Erythroblast (primary cell): Measurements from ENCODE around the gene ARHGEF7.

Experiments
- DNase-seq, 2 experiments: peaks; one replicate each; lab custom pipeline; 2025; lab: John Stamatoyannopoulos, UW
- GATA1 ChIP-seq: IDR thresholded peaks from 2 replicates; pipeline ENCODE4 v1.6.1; 2011; ENCODE audit warnings: low read depth, mild to moderate bottlenecking, control low read depth, low read length, moderate library complexity
- POLR2A ChIP-seq: IDR thresholded peaks from 2 replicates; pipeline ENCODE4 v1.6.1; 2011; ENCODE audit warnings: mild to moderate bottlenecking, low read length

ARHGEF7 gene

DNA sequence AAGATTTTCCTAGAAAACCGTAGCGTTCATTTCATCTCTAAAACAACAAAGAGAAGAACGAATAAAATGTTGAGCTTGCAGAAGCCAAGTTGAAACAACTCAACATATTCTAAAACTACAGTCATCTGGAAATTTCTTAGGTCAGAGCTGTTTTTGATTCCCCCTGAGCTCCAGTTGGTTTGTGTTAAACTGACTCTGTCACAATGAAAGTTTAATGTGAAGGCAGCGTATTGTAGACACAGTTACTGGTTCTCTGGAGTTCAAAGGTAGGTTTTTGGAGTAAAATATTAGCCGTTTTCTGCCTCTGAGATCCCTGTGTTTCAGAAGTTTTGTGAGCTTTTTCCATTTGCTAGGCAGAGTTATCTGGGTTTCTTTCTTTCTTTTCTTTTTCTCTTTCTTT lies 2.2 kb downstream of the ARHGEF7 start:
- TF ChIP-seq GATA1 (no peak), POLR2A (no peak)
- no peak for DNase-seq

DNA sequence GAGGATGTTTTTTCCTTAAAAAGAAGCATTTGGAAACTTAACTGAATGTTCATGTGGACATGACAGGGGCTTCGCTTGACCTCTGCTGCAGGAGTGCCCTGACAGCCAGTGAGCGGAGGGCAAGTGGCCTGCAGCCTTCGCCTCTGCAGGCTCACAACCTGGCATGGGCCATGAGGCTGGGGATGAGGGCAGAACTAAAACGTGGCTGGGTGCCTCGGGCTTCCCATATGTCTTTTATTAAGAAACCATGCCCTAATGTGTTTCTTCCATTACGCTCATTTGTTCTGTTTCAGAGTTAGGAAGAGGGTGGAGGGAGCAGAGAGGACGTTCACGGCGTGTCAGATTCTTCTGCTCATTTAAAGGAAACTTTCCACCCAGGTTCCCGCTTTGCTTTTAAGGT lies 2.9 kb downstream of the ARHGEF7 start:
- DNase-seq = no peak
- TF ChIP-seq GATA1 = no peak
- no peak for TF ChIP-seq POLR2A

DNA sequence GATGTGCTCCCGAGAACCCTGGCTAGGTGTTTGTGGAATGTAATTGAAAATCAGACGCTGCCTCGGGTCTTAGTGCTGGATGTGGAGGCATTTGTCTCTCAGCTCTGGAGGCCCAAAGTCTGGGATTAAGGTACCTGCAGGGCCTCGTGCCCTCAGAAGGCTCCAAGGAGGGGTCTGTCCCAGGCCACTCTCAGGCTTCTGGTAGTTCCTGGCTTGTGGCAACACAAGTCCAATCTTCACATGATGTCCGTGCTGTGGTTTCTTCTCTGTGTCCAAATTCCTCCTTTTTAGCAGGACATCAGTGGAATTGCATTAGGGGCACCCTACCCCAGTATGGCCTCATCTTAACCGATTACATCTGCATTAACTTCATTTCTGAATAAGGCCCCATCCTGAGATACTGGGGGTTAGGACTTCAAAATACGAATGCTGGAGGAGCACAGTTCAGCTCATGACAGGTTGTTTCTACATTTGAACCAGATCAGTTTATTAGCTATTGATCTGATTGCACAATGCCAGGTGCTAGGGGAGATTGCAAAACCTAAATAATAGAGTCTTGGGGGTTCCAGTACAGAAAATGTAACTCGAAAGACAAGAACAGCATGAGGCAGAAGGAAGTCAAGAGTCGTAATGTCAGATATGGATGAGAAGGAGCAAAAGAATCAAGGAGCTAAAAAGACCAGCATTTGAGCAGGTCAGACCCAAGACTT lies 3.9 kb downstream of the ARHGEF7 start:
- TF ChIP-seq GATA1 = no peak
- no peak for TF ChIP-seq POLR2A

DNA sequence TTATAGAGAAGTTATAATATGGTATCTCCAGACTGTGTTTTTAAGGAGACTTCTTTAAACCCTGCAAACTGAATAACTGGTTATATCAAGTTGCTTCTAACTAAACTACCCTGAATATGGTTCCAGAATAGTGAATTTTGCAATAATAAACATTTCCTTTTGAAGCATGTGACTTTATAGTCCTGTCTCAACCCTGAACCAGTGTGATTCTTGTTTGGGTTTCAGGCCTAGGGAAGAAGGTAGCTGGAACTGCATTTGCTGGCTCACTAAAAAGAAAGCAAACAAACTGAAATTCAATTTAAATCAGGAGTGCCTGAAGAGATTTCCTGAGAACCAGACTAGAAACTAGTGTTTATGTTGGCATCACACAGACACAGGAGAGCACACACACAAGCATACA lies 4.9 kb downstream of the ARHGEF7 start:
- no peak for DNase-seq
- TF ChIP-seq GATA1 (no peak), POLR2A (no peak)

More for the DNA sequence above, 3.9 kb downstream of the ARHGEF7 start:
- DNase-seq = no peak

DNA sequence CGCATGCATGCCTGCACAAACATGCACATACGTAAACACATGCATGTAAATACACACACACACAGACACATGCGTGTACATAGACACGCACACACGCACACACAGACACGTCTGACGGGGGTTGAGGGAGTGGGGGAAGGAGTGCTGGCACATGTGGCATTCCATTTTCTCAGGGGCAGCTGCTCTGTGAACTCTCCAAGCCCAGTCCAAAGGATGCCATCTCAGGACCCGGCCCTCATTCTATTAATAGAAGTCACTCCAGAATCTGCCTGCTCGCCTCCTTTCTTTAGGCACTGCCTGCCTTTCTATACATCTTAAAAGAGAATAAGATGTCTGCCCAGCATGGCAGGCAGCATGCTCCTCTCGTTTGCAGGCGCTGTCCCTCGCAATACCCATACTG lies 5.3 kb downstream of the ARHGEF7 start:
- DNase-seq = no peak
- TF ChIP-seq POLR2A (no peak), GATA1 (no peak)

DNA sequence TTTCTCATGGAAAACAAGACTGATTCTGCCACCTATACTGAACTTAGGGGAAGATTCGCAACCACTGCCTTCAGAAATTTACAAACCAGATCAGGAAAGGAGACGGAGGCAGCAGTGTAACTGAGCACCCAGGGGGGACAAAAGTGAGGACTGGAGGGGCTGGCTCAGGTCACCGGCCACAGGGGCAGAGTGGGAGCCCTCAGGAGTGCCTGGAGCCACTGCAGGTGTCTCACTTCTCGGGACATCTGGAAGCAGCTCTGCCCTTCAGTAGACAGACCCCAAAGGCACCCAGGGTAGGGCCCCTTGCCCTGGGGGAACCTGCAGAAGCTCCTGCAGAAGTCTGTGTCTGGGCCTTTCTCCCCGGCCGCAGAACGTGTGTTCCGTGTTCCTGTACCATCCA lies 5.8 kb downstream of the ARHGEF7 start:
- DNase-seq = no peak
- TF ChIP-seq POLR2A (no peak), GATA1 (no peak)

DNA sequence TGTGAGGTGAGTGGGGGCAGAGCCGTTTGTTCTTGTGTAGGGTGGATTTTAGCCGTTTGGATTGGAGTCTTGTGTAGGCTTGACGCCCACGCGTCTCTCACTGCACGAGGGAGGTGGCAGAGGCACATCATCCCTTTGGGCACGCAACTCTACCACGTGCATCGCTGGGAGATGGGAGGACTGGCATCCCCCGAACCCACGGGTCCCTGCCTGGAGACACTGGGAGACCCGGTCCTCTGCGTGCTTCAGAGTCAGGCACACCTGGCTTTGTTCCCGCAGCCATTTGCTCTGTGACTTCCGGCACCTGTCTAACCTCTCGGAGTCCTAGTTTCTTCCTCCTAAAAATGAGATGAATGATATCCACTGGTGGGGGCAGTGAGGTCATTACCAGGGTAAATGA lies 6.4 kb downstream of the ARHGEF7 start:
- DNase-seq = no peak
- TF ChIP-seq POLR2A (no peak), GATA1 (no peak)

DNA sequence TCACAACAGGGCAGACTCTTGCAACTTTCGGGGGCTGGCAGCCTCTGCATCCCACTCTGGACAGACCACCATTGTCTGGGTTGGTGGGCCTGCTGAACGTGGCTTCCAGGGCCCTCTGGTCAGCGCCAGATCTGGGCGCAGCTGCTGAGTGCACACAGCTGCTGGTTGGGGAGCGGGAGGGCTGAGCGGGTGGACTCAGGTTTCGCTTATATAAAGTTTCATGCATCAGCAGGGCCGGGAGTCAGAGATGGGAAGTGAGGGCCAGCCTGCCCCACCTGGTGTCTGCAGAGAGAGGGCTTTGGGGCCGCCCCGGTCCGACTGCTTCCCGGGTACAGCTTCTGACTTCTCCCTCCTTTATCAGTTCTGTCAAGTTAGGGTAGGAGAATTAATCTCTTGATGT lies 6.9 kb downstream of the ARHGEF7 start:
- no peak for DNase-seq
- TF ChIP-seq POLR2A (no peak), GATA1 (no peak)

DNA sequence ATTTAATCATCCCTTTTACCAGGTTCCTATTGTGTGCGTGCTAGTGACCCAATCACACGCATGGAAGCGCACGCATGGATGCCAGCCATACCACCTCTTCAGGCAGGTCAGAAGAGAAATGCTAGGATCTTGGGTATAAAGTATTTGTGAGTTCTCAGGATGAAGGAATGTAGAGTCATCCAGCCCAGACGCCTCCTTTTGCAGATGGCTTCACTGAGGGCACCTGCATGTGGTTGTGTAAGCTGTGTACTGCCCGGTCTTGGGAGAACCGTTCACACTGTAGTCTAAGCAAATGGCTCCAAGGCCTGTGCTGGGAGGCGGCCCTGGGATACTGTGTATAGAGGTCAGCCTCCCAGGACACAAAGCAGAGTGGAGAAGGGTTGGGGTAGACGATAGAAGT lies 7.5 kb downstream of the ARHGEF7 start:
- DNase-seq = no peak
- TF ChIP-seq GATA1 (no peak), POLR2A (no peak)

DNA sequence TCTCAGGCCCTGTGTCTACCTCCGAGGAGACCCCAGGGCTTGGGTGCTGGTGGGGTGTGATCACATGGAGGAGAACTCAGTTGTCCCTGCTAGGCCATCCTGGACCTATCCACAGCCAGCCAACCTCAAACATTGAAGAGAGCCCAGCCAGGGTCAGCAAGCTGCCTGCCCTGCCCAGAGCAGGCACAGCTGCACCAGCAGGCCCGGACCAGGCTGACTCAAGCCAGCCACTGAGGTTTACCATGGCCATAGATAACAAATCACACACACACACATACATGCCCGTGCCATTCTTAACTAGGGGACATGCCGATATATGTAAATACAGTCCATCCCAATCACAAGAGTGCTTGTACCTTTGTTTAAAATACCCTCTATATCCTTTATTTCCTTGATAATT lies 8.1 kb downstream of the ARHGEF7 start:
- TF ChIP-seq GATA1 (no peak), POLR2A (no peak)
- no peak for DNase-seq

DNA sequence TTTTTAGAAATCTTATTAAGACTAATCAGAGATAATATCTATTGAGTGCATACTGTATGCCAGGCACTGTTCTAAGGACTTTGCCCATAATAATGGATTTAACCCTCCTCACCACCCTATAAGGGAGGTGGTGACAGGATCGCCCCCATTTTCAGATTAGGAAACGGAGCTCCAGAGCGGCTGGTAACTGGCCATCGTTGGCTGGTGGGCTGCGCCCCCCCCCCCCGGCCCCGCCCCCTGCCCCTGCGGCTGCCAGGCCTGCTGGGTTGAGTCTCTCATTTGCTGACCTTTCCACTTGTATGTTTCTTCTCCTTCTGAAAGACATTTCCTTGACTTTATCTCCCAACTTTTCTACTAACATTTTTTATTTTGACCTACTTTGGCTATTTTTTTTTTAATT lies 8.5 kb downstream of the ARHGEF7 start:
- TF ChIP-seq GATA1 = no peak

DNA sequence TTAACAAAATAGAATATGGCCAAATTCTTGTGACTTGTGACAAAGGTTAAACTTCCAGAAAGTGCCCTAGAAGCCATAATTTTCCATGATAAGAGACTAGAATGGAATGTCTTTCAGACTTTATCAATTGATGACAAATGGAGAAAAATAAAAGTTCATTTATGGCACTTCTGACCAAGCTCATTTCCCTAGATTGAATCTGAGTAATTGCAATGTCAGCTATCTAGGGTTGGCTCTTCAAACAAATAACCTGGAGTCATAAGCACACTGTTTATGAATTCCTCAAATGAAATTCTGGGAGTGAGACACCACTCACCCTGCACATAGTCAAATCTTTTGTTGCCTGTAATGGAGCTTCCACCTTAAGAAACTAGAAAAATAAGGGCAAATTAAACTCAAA lies 11.4 kb downstream of the ARHGEF7 start:
- TF ChIP-seq POLR2A (no peak), GATA1 (no peak)
- no peak for DNase-seq

More for the DNA sequence above, 8.5 kb downstream of the ARHGEF7 start:
- no peak for DNase-seq

DNA sequence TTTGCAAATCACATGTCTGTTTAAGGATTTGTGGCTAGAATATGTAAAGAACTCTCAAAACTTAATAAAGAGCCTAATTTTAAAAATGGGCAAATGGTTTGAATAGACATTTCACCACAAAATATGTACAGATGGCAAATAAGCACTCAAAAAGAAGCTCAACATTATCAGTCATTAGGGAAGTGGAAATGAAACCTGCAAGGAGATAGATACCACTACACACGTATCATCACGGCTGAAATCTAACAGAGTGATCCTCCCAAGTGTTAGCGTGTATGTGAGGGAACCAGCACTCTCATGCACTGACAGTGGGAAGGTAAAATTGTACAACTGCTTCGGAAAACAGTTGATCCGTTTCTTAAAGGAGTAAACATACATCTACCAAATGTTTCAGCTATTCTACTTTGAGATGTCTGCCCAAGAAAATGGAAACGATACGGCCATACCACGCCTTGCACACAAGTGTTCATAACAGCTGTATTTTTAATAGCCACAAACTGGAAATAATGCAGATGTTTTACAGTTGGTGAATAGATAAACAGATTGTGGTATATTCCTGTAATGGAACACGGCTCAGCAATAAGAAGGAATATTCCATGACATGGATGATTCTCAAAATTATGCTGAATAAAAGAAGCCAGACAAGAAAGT lies 14.5 kb downstream of the ARHGEF7 start:
- no peak for DNase-seq
- TF ChIP-seq GATA1 = no peak

DNA sequence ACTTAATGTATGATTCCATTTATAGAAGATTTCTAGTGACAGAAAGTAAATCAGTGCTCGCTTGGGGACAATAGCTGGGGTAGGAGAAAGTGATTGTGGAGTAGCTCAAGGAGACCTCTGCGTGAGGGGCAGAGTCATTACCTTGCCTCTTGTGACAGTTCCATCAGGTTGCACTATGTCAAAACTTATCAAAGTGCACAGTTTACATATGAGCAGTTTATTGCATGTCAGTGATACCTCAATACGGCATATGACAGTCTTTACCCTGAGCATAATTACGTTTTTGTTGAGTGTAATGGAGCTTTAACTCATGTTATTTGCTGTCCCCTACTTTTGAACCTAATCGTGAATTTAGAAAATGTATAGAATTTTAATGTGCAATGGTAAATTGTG lies 15.0 kb downstream of the ARHGEF7 start:
- no peak for DNase-seq
- TF ChIP-seq GATA1 (no peak), POLR2A (no peak)

DNA sequence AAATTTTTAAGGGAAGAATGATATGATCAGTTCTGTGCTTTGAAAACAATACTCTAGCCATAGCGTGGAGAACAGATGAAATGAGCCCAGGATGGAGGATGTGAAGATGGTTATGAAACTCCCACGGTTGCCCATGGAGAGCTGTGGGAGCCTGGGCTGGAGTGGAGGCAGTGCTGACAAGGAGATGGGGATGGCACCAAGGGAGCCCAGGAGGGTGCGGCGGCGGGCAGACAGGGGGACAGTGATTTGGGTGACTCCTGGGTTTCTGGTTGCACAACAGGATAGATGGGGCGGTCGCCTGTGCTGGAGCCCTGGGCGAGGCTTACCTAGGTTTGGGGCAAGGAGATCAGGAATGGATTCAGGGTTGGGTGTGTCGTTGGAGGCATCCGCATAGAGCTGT lies 15.9 kb downstream of the ARHGEF7 start:
- TF ChIP-seq GATA1 (no peak), POLR2A (no peak)
- no peak for DNase-seq

DNA sequence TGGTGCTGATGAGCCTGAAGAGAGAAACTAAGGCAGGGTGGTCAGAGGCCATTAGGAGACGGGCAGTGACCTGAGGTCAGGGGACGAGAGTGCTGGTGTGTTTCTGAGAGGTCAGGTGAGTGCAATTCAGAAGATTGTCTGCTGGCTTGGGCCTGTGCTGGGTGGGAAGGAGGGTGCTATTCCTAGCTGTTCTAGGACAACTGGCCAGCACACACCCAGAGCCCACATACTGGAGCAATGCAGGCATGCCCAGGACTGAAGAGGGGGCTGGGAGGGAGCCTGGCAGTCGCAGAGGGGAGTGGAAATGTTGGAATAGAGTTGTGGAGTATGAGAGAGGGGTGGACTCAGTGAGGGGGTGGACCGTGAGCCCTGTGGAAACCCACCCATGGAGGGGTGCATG lies 16.5 kb downstream of the ARHGEF7 start:
- no peak for DNase-seq
- no peak for TF ChIP-seq POLR2A
- TF ChIP-seq GATA1 = no peak

DNA sequence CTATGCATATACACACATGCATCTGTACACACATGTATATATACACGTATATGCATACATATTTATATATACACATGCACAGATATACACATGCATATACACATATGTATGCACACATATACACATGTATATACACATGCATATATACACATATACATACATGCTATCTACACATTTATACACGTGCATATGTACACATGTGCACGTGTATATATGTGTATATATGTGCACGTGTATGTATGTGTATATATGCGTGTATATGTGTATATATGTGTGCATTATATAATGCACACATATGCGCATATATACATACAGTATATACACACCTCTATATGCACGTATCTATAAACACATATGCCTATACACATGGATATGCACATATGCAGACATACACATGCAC lies 17.8 kb downstream of the ARHGEF7 start:
- DNase-seq = no peak
- no peak for TF ChIP-seq POLR2A
- TF ChIP-seq GATA1 = no peak
